HG02759 (cell line): ENCODE data around the gene ATP7B.

ENCODE experiments used
- ATAC-seq: cut with Tn5 transposase; IDR thresholded peaks from one replicate; pipeline ENCODE4 v1.9.1; 2021; ENCODE audit warnings: mild to moderate bottlenecking, moderate library complexity; ENCODE audit not compliant: unreplicated experiment

Gene ATP7B

DNA sequence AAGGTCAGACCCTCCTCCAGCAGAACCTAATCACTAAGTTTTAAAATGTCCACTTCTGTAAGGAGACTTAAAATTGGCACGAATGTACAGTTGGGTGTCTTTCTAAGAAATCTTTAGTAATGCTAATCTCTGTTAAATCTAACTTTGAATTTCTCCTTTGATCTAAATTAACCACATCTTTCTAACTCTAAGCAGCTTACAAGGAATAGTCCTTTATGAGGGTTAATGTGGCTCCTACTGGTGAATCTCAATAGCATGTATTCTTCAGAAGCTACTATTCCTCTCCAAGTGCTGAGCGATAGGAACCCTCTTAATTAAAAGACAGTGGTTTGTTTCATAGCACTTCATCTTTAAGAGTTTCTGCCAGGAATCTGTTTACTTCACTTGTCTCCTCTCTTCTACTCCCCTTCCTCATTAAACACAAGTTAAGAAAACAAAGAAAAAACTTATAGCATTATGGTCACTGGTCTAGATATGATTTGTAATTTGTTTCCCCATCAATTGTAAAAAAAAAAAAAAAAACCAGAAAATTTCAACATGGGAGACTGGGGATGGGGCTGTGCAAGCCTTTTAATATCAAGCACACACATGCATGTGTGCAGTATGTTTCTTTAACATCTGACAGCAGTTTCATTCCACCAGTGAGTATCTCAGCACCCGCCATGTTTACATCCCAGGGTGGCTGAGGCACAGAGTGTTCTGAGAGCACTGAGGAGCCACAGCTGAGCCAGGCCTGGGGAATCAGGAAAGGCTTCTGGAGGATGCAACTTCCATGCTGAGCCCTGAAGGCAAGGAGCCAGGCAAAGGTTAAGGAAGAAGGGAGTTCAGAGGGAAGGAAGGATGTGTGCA, 57.7 kb downstream of the ATP7B start:
- ATAC-seq, result no peak

DNA sequence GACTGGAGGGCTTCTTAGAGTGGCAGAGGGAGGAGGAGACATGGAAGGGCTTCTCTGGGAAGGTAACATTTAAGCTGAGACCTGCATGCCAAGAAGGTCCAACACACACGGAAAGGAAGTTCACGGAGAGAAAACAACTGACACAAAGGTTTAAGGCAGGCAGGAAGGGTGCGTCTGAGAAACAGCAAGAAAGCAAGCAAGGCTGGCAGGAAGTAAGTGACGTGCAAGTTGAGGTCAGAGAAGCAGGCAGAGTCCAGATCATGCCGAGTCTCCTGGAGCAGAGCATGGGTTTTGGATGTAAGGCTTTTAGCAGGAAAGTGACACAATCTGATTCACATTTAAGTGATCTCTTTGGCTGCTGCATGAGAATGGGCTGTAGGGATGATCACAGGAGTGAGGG, 60.5 kb downstream of the ATP7B start:
- no peak for ATAC-seq

- no peak for ATAC-seq
Observed at GRCh38 chr13:51946163-51946669, 65.0 kb downstream of the ATP7B start.

GRCh38 chr13:51945149-51945548, 66.1 kb downstream of the ATP7B start:
- ATAC-seq, result peak; percentile 81

DNA sequence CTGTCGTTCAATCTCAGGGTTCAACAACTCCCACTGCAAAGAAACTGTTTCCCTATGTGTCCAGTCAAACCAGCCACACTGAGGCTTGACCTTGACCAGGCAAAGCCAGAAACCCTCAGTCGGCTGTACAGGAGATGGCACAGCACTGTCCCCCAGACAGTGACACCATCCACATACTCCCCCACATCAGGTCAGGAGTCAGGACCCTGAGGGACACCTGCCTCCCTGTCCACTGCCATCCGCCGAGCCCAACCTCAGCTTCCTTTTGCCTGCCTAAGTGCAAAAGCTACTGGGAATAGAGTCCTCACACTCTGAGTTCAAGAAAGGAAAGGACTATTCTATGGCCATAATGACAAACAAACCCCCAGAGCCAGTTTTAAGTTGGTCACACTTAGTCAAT, 66.8 kb downstream of the ATP7B start:
- no peak for ATAC-seq

DNA sequence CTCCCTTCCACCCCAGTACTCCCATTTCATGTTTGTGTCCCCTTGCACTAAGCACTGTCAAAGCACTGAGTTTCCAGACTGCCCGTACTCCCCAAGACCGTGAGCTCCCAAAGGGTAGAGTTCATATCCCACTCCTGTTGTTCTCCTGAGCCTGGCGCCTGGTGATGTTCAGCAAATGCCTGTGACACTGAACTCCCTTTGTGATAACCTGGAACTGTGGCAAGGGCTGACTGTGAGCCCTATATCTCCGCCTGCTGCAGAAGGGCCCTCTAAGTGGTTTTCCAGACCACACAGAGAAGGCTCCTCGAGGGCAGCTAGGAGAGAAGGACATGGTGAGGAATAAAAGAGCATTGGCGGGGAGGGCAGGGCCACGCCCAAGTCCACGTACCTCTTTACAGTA, 67.5 kb downstream of the ATP7B start:
- ATAC-seq, result no peak

DNA sequence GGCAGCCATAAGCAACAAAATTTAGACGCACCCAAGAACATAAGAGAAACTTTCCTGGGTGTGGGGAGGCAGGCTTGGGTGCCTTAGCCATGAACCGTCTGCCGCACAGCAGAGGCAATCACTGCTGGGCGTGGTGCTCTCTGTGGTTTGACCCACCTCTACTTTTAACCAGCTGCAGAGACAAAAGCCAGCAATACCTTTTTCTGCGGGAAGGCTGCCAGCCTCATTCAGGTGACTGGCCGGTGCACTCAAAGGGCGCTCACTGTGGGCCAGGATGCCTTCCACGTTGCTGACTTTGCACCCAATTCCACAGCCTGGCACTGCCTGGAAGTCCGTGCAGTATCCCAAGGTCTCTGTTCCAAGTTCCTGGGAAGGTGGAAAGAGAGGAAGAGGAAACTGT, 69.1 kb downstream of the ATP7B start:
- ATAC-seq, result no peak

GRCh38 chr13:51938454-51938853, 72.8 kb downstream of the ATP7B start:
- no peak for ATAC-seq

DNA sequence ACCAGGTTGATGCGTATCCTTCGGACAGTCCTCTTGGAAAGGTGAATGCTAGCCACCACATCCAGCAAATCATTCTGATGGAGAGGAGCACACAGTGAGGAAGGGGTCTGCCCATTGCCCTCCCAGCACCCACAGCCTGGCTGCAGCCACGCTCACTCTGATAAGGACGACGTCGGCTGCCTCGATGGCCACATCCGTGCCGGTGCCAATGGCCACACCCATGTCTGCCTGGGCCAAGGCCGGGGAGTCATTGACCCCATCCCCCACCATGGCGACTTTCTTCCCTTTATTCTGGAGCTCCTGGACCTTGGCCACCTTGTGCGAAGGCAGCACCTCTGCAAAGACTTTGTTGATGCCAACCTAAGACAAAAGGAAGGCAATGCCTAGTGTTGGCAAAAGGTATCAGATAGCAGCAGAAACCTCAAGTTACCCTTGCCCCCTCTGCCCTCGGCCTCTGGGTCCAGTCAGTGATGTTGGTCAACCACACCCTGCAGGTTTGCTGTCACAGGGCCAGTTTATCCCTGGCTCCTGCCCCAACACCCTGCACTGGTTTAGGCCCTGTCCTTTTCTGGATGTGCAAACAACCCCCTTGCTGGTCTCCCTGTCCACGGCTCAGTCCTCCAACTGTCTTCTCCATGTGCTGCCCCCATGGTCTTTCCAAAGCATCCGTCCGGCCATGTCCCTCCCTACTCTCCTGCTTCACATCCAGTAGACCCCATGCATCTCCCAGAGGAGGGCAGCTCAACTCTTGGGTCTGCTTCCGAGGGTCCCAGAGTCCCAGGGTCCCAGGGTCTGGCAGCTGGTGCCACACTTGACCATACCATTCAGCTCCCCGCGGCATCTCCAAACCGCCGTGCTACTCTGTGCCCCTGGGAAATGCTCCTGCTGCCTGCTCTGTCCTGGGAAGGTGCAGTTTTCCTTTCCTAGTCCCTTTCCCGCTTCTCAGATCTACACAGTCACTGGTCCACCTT, 73.6 kb downstream of the ATP7B start:
- ATAC-seq, result no peak

DNA sequence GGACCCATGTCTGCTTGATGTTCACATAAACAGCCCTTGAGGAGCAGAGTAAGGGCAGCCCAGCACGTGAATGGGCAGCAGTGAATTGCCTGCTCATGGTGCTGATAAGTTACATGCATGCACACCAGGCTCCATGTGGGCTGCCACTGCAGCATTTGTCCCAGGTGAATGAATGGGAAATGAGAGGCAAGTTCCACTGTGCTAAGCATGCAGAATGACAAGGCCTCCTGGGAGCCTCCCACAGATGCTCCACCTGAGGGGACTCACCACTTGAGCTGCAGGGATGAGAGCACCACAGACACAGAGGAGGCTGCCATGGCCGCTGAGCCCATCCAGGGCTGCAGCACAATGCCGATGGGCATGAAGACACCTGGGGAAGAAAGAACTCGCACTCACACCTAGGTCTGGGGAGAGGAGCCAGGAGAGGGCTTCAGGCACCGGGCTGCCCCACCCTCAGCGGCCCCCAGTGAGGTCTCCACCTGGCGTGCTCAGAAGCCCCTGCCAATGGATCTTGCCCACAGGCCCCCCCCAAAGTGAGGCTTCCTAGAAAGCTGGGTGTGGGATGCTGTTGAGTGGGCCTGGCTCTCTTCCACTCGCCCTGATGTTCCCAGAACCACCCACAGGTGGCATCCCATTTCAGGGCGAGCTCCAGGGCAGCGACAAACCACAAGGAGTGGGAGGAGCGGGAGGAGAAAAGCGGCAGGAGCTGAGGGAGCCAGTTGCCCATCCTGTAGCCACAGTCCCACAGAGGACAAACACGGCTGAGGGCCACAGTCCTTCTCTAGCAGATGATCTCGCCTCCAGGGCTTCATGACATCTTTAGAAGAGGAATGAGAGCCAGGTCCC, 75.7 kb downstream of the ATP7B start:
- no peak for ATAC-seq

GRCh38 chr13:51934461-51935087, 76.7 kb downstream of the ATP7B start:
- ATAC-seq, result no peak

DNA sequence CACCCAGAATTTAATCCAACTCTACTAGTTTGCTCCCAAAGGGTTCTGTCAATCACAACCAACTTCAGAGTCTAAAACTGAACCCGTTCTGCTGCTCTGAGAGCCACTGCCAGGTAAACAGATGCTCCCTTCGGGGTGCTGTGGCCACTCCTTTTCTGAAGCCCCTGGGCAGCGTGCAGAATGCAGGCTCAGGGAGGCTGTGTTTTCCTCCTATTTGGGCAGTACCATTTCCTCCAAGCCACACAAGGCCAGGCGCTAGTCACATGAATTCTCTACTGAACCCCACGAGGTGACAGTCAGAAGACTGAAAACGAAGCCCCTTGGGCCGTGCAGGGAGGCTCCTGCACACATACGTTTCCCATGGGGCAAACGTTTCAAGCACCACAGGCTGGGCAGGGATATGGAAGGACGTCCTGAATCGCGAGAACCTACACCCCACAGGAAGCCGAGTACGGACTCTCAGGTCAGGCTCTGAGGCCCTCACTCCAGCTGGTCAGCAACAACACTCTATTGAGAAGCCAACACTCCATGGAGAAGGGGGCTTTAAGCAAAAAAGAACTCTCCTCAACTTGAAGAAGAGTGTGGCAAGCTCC, 77.7 kb downstream of the ATP7B start:
- ATAC-seq, result no peak

GRCh38 chr13:51932231-51932630, 79.0 kb downstream of the ATP7B start:
- ATAC-seq, result no peak

- ATAC-seq, result no peak
Observed at GRCh38 chr13:51931606-51932005, 79.6 kb downstream of the ATP7B start.

- no peak for ATAC-seq
Observed at GRCh38 chr13:51929699-51930098, 81.6 kb downstream of the ATP7B start.

DNA sequence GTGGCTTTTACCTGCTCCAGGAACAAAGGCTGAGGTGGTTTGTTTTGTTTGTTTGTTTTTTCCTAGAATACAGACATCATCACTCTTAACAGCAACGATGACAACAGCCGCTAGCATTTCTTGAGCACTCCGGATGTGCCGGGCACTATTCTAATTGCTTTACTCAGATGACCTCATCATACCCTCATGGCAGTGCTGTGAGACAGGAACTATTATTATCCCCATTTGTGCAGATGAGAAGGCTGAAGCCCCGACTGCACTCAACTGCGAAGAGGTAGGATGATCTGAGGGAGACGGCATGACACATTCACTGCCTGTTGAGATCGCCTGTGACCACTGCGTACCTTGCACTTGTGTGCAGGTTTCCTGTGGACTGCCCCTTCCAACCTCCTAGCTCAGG, 83.0 kb downstream of the ATP7B start:
- ATAC-seq, result no peak

DNA sequence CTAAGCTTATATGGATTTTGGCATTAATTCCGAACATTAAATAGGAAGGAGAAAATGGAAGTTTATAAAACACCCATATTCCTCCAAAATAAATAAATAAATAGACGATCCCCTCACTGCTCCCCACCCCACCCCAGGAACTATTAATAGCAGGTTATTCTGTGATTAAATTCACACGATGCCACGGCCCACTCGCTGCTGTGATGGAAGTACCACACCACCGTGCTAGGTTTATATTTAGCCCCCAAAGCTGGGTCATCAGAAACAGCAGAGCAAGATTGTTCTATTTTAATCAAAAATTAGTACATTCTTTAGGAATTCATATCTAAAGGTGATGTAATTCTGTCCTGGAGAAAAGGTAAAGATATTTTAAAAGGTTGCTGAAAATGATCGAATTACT, 84.1 kb downstream of the ATP7B start:
- no peak for ATAC-seq

- ATAC-seq, result no peak
Observed at GRCh38 chr13:51926528-51926885, 84.7 kb downstream of the ATP7B start.

GRCh38 chr13:51925865-51926527, 85.3 kb downstream of the ATP7B start:
- ATAC-seq, result no peak
